HG02571 (cell line): ENCODE measurements around the gene NPY2R.

Experiments
- ATAC-seq: cut with Tn5 transposase; IDR thresholded peaks from one replicate; pipeline ENCODE4 v1.9.1; 2021; ENCODE audit warnings: mild to moderate bottlenecking, moderate library complexity; ENCODE audit not compliant: unreplicated experiment

NPY2R gene, protein sequence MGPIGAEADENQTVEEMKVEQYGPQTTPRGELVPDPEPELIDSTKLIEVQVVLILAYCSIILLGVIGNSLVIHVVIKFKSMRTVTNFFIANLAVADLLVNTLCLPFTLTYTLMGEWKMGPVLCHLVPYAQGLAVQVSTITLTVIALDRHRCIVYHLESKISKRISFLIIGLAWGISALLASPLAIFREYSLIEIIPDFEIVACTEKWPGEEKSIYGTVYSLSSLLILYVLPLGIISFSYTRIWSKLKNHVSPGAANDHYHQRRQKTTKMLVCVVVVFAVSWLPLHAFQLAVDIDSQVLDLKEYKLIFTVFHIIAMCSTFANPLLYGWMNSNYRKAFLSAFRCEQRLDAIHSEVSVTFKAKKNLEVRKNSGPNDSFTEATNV

DNA sequence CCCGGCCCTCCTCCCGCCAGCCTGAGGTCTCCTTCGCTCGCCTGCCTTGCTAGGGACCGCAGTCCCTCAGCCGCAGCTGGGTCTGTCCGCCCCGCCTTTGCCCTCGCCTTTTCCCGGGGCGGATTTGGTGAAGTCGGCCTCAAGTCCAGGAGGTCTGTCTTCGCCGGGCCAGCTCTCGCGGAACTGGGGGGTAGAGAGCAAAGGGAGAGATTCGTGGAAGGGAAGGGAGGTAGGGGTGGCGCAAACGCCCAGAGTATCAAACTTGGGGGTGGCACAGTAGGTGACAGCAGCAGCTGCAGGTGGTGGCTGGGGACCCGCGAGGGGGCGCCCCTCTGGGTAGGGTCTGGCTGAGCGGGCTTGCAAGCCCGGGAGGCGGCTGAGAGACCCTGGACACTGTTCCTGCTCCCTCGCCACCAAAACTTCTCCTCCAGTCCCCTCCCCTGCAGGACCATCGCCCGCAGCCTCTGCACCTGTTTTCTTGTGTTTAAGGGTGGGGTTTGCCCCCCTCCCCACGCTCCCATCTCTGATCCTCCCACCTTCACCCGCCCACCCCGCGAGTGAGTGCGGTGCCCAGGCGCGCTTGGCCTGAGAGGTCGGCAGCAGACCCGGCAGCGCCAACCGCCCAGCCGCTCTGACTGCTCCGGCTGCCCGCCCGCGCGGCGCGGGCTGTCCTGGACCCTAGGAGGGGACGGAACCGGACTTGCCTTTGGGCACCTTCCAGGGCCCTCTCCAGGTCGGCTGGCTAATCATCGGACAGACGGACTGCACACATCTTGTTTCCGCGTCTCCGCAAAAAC, at the start of gene NPY2R:
TSS of gene NPY2R (plus strand) at position 379 of the 797 bp plus-strand sequence. CDS start 5,304 bp downstream, outside the sequence.
- no peak for ATAC-seq

- no peak for ATAC-seq
Observed at GRCh38 chr4:155161357-155161756, 47.1 kb upstream of the NPY2R start.

- ATAC-seq, result no peak
Observed at GRCh38 chr4:155164718-155165117, 43.7 kb upstream of the NPY2R start.

- ATAC-seq, result no peak
Observed at GRCh38 chr4:155170569-155170968, 37.9 kb upstream of the NPY2R start.

- no peak for ATAC-seq
Observed at GRCh38 chr4:155173371-155173770, 35.1 kb upstream of the NPY2R start.

GRCh38 chr4:155174668-155175067, 33.8 kb upstream of the NPY2R start:
- ATAC-seq, result no peak

- no peak for ATAC-seq
Observed at GRCh38 chr4:155179216-155179615, 29.2 kb upstream of the NPY2R start.

GRCh38 chr4:155186972-155187371, 21.5 kb upstream of the NPY2R start:
- ATAC-seq, result no peak

DNA sequence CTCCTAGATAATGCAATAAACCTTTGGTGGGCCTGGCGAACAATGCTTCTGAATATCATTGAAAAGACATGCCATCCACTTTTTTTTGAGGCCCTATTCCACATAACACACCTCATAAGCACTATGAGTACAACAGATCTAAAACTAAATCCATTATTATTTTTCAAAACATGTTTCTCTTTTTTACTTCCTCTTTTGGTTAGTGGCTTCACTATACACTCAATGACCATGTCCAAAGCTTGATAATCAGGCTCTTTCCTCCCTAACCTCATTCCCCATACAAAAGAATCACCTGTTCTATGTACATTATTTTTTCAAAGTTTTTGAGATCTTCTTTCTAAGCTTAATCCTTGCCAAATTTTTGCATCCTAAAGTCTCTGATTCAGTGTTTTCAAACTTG, 20.4 kb upstream of the NPY2R start:
- no peak for ATAC-seq

DNA sequence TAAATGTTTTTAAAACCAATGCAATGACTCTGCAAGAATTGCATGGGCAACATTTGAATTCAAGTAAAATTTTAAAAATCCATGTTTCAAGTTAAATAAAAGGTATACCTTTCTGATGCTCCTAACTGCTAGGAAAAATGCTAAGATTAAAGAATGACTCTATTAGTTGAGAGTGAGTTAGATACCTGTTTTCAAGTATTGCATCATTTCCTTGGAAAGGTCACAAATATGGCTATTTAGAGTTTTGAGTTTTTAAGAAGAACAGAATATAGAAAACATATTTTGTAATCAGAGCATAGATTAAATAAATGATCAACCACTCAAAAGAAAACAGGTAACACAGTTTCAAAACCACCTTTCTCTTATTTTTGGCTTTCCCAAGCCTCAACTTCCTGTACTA, 18.3 kb upstream of the NPY2R start:
- ATAC-seq, result no peak

DNA sequence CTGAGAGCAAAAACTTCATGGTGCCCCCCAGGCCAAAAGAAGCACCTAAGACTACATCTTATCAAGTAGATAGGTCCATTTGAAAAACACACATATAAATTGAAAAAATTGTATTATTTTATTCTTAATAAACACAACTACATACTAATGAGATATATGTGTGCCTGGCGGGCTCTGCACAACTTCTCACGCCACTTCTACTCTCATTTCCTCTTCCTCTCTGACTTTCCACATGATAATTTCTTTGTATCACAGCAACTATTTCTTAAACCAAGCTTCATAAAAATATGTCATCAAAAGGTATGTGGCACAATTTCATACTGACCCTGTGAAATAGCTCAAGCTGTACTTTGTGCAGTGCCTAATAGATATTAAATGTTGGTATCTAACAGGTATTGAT, 10.7 kb upstream of the NPY2R start:
- no peak for ATAC-seq

DNA sequence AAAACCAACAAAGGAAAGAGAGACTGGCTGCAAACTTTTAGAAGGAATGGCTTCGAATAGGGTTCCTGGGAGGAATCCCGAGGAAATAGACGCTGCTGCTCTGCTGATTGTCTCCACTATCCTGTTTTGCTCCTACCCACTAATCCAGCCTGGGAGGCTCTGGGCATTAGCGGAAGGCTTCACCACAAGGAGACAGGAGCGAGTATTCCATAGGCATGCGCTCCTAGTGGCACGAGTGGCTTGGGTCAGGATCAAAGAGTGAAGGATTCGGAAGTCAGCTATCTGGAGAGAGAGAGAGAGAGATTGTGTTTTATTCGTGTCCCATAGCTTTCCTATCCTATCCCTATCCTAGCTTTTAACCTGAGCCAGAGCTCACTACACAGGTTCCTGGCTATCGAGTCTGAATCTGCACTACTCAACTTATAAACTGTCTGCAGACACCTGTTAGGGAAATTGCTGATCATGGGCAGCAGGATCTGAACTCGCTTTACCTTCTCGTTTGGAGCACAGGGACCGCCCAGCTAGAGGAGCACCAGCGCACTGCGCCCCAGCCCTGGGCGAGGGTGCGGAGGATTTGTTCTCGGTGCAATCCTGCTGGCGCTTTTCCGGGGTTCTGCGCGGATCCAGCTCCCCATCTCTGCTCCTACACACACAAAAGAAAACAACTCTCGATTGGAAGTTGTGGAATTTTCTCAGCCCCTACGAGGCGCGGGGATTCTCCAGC, 740 bp upstream of the NPY2R start:
- ATAC-seq, result no peak

GRCh38 chr4:155220025-155220424, 11.6 kb downstream of the NPY2R start:
- ATAC-seq, result no peak

DNA sequence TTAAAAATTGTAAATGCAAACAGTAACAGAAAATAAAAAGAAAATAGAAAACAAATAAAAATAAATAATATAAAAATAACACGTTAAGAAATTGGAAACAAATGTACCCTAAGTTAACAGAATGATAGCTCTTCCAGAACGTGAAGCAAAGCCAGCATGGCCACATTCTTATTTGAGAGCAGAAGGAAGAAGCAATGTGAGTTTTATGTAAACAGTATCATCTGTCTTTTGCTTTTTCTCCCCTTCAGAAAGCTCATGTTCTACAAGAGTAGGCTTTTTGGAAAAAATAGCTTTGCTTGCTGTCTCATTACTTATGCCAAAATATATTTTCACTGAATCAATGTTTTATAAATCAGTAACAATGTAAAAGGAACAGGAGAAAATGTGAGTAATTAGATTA, 18.7 kb downstream of the NPY2R start:
- ATAC-seq, result no peak

DNA sequence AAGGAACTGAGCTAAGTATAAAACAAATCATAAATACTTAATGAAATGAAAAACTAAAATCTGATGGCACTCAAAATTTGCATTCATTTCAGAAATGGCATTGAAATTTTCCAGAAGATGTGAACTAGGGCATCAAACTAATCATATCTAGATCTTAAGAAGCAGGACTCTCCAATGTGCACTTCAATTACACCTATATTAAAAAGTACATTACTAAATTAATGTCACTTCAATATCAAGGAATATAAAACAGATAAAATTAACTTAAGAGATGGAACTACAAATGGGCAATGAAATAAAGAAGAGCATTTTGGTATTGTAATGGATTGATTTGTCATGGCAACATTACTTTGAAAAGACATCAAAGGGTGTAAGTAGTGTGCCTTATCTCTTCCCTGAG, 20.3 kb downstream of the NPY2R start:
- no peak for ATAC-seq

DNA sequence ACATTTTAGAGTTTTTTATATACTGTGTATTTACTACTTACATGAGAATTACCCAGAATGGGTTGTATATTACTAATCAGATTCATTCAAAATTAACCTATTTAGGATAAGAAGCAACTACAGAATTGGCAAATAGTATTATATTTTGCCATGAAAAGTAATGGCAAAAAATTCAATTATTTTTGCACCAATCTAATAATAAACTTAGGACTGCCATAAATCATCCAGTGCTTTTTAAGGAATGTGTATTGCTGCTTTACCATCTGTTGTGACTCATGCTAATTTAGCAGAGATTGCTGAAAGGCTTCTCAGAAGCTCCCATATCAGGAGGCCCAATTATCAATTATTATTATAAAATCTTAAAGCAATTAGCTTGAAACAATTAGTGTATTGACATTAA, 24.0 kb downstream of the NPY2R start:
- no peak for ATAC-seq

DNA sequence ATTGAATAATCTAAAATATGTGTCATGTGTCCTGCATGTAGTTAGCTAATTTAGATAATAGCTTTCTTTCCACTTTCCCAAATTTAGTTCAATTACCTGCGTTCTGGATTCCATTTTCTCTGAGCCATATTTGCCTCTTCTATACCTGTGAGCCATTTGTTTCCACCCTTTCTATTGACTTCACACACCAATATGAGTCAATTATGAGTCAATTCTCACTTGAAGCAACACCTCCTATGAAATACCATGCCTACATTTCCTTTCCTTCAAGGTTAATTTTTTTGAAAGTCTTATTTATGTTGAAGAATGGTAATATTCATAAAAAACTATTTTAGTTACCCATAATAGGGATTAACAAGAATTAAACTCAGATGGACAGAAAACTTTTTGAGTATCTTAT, 25.8 kb downstream of the NPY2R start:
- ATAC-seq, result no peak

DNA sequence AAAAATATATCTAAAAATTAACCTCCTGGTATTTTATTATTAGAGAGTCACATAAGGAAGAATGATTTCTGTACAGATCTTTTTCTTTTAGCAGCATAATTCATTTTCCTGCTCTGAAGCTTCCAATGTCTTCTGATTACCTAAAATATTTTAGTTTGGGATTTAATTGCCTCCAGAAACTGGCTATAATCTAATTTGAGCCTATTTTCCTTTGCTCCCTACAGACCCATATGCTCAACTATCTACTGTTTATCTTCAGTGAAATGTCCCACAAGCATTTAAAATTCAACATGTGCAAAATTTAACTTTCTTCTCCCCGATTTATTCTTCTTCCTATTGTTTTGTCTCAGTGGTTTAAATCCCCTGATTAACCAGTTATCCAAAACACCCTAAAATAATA, 29.1 kb downstream of the NPY2R start:
- ATAC-seq, result no peak

DNA sequence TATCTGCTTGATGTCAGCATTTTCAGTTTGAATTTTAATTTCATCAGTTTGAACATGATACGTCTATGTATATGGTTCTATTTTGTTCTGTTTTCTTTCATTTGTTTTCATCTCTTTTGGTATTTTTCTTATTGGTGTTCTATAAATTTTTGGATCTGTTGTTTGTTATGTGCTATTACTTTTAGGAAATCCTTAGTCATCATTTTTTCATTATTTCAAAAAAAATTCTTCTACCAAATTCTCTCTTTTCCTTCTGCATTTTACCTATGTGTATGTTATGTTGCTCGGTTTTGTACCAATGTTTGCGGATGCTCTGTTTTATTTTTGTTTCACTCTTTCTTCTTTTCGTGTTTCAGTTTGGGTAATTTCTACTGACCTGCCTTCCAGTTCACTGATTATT, 32.8 kb downstream of the NPY2R start:
- no peak for ATAC-seq

GRCh38 chr4:155241664-155242063, 33.2 kb downstream of the NPY2R start:
- ATAC-seq, result no peak

GRCh38 chr4:155245105-155245504, 36.7 kb downstream of the NPY2R start:
- ATAC-seq, result no peak
